Measurements from ENCODE around the gene WDR11.

WDR11 gene

DNA sequence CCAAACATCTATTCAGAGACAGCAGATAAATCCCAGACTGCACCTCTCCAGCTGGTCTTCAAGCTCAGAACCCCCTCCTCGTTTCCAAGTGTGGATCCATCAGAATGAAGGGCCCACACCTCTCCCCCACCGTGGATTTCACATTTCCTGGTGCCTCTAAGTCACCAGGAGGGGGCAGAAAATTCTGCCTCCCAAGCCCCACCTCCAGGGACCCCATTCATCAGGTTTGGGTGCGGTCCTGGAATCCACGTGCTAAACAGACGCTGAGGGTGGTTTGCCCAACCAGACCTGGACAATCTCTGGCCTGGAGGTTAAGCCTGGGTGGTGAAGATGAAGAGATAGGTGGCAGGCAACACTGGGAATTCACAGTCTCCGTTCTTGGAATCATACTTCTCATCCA is 92.4 kb downstream of the WDR11 start:
- no peak overlapping the region for H3K23ac ChIP-seq (ENCODE audit: low read length in 2 of 2)
- no peaks in the 10 kb centered on the region for H3K36me3 ChIP-seq (ENCODE audit: control insufficient read depth in 1 of 2, insufficient read depth in 2 of 2, low read depth in 1 of 2, low read length in 2 of 2)
- H3K14ac ChIP-seq (ENCODE audit: low read length in 2 of 2) = no peak overlapping the region
- no peak overlapping the region for H2BK12ac ChIP-seq (ENCODE audit: low read length in 2 of 2)
- WGBS = 89% methylated on average over 6 of the region's 6 CpGs
- H2BK5ac ChIP-seq (ENCODE audit: low read depth, low read length, poor library complexity, severe bottlenecking) = no peak overlapping the region
- H3K27me3 ChIP-seq (ENCODE audit: control insufficient read depth in 1 of 2, insufficient read depth in 1 of 2, low read length in 2 of 2) = peaks cover 0 to 15% of the 10 kb centered on the region in 2 experiments
- H2AFZ ChIP-seq (ENCODE audit: low read depth, low read length) = no peak overlapping the region
- H3K18ac ChIP-seq (ENCODE audit: low read depth in 1 of 2, low read length in 2 of 2) = no peak overlapping the region
- peak overlapping the region; percentile 75 for H3K9ac ChIP-seq (ENCODE audit: low read length)
- no peak overlapping the region for H3K4ac ChIP-seq (ENCODE audit: low read depth in 1 of 2, low read length in 2 of 2)
- no peaks in the 10 kb centered on the region for H3K79me1 ChIP-seq (replicated peaks; ENCODE audit: low read length, poor library complexity, severe bottlenecking)
- no peak overlapping the region for H2AK5ac ChIP-seq (ENCODE audit: low read length, severe bottlenecking)
- DNase-seq = no peak
- peak overlapping the region; percentile 3 for H2BK15ac ChIP-seq (ENCODE audit: low read depth, poor library complexity, severe bottlenecking)
- no peaks in the 10 kb centered on the region for H3K9me3 ChIP-seq (ENCODE audit: control insufficient read depth, low read length)
- no peak overlapping the region for H4K8ac ChIP-seq (ENCODE audit: low read length)
- no peak overlapping the region for H4K91ac ChIP-seq (ENCODE audit: low read length)
- no peak overlapping the region for H2BK120ac ChIP-seq (ENCODE audit: low read depth, low read length)
- peaks cover 3% of the 10 kb centered on the region for H3K4me1 ChIP-seq (ENCODE audit: control insufficient read depth, insufficient read depth, low read depth, low read length)
- H3K4me2 ChIP-seq (ENCODE audit: low read length, poor library complexity, severe bottlenecking) = no peak overlapping the region
- H3K4me3 ChIP-seq (ENCODE audit: insufficient read depth in 1 of 2, low read depth in 1 of 2, low read length in 2 of 2) = no peak overlapping the region
- H3K27ac ChIP-seq (ENCODE audit: low read length, poor library complexity, severe bottlenecking) = no peak overlapping the region

DNA sequence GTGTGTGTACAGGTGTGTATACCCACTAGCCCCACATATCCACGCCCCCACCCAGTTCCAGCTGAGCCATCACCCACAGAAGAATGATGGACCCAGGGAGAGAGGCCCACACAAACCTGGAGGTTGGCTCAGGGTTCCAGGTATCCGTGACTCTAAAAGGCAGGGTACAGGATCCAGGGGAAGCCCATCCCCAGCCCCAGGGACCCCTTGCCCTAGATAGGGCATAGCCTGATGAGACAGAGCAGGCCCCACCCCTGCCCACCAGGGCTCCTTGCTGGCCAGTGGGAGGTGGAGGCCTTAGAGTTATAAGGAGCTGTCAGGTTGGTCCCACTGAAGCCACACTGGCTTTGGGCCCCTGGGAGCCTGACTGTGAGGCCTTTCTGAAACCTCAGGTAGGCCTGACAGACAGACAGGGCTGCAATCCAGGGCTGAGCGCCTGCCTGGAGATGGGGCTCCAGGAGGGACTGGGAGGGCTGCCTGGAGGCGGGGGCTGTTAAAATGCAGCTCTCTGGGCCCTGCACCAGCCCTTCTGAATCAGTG is 93.5 kb downstream of the WDR11 start:
- H3K23ac ChIP-seq (ENCODE audit: low read length in 2 of 2) = no peak overlapping the region
- 92% methylated on average over 4 of the region's 4 CpGs for WGBS
- no peak overlapping the region for H3K4me3 ChIP-seq (ENCODE audit: insufficient read depth in 1 of 2, low read depth in 1 of 2, low read length in 2 of 2)
- no peak overlapping the region for H3K9ac ChIP-seq (ENCODE audit: low read length)
- H3K4me1 ChIP-seq (ENCODE audit: control insufficient read depth, insufficient read depth, low read depth, low read length) = peaks cover 9% of the 10 kb centered on the region
- DNase-seq = no peak
- no peak overlapping the region for H3K4ac ChIP-seq (ENCODE audit: low read depth in 1 of 2, low read length in 2 of 2)
- H3K4me2 ChIP-seq (ENCODE audit: low read length, poor library complexity, severe bottlenecking) = no peak overlapping the region
- H3K18ac ChIP-seq (ENCODE audit: low read depth in 1 of 2, low read length in 2 of 2) = no peak overlapping the region
- no peak overlapping the region for H2BK15ac ChIP-seq (ENCODE audit: low read depth, poor library complexity, severe bottlenecking)
- peaks cover 0 to 21% of the 10 kb centered on the region in 2 experiments for H3K27me3 ChIP-seq (ENCODE audit: control insufficient read depth in 1 of 2, insufficient read depth in 1 of 2, low read length in 2 of 2)
- H2BK12ac ChIP-seq (ENCODE audit: low read length in 2 of 2) = no peak overlapping the region
- H3K14ac ChIP-seq (ENCODE audit: low read length in 2 of 2) = no peak overlapping the region
- no peak overlapping the region for H2BK120ac ChIP-seq (ENCODE audit: low read depth, low read length)
- no peak overlapping the region for H4K8ac ChIP-seq (ENCODE audit: low read length)
- no peaks in the 10 kb centered on the region for H3K9me3 ChIP-seq (ENCODE audit: control insufficient read depth, low read length)
- H3K79me1 ChIP-seq (replicated peaks; ENCODE audit: low read length, poor library complexity, severe bottlenecking) = no peaks in the 10 kb centered on the region
- H2AFZ ChIP-seq (ENCODE audit: low read depth, low read length) = no peak overlapping the region
- H4K91ac ChIP-seq (ENCODE audit: low read length) = no peak overlapping the region
- no peak overlapping the region for H2AK5ac ChIP-seq (ENCODE audit: low read length, severe bottlenecking)
- H2BK5ac ChIP-seq (ENCODE audit: low read depth, low read length, poor library complexity, severe bottlenecking) = no peak overlapping the region
- no peaks in the 10 kb centered on the region for H3K36me3 ChIP-seq (ENCODE audit: control insufficient read depth in 1 of 2, insufficient read depth in 2 of 2, low read depth in 1 of 2, low read length in 2 of 2)
- no peak overlapping the region for H3K27ac ChIP-seq (ENCODE audit: low read length, poor library complexity, severe bottlenecking)

DNA sequence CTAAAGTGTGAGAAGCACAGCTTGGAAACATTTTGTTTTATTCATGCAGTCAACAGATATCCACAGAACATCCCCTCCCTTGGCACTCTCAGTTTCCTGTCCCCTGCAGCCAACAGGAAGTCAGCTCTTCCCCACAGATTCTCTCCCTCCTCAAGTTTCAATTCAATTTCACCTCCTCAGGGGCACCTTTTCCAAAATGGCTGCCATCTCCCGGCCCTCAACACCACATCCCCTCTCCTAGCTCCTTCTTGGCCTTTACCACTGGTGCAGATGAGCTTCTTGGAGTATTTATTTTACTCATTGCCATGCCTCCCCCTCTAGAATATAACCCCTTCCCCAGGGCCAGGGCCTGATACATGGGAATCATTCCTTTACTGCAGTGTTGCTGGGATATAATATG is 94.0 kb downstream of the WDR11 start:
- H3K27ac ChIP-seq (ENCODE audit: low read length, poor library complexity, severe bottlenecking) = no peak overlapping the region
- no peak overlapping the region for H2AK5ac ChIP-seq (ENCODE audit: low read length, severe bottlenecking)
- no peak overlapping the region for H2BK12ac ChIP-seq (ENCODE audit: low read length in 2 of 2)
- peaks cover 0 to 25% of the 10 kb centered on the region in 2 experiments for H3K27me3 ChIP-seq (ENCODE audit: control insufficient read depth in 1 of 2, insufficient read depth in 1 of 2, low read length in 2 of 2)
- WGBS = 91% methylated on average over 1 of the region's 1 CpG
- DNase-seq = no peak
- no peak overlapping the region for H3K23ac ChIP-seq (ENCODE audit: low read length in 2 of 2)
- H3K36me3 ChIP-seq (ENCODE audit: control insufficient read depth in 1 of 2, insufficient read depth in 2 of 2, low read depth in 1 of 2, low read length in 2 of 2) = no peaks in the 10 kb centered on the region
- H2BK5ac ChIP-seq (ENCODE audit: low read depth, low read length, poor library complexity, severe bottlenecking) = no peak overlapping the region
- no peak overlapping the region for H4K8ac ChIP-seq (ENCODE audit: low read length)
- H3K9ac ChIP-seq (ENCODE audit: low read length) = no peak overlapping the region
- no peak overlapping the region for H2AFZ ChIP-seq (ENCODE audit: low read depth, low read length)
- no peak overlapping the region for H4K91ac ChIP-seq (ENCODE audit: low read length)
- H2BK120ac ChIP-seq (ENCODE audit: low read depth, low read length) = no peak overlapping the region
- H3K79me1 ChIP-seq (replicated peaks; ENCODE audit: low read length, poor library complexity, severe bottlenecking) = no peaks in the 10 kb centered on the region
- no peak overlapping the region for H3K18ac ChIP-seq (ENCODE audit: low read depth in 1 of 2, low read length in 2 of 2)
- H2BK15ac ChIP-seq (ENCODE audit: low read depth, poor library complexity, severe bottlenecking) = no peak overlapping the region
- peaks cover 14% of the 10 kb centered on the region for H3K4me1 ChIP-seq (ENCODE audit: control insufficient read depth, insufficient read depth, low read depth, low read length)
- H3K4me3 ChIP-seq (ENCODE audit: insufficient read depth in 1 of 2, low read depth in 1 of 2, low read length in 2 of 2) = no peak overlapping the region
- no peaks in the 10 kb centered on the region for H3K9me3 ChIP-seq (ENCODE audit: control insufficient read depth, low read length)
- no peak overlapping the region for H3K4me2 ChIP-seq (ENCODE audit: low read length, poor library complexity, severe bottlenecking)
- H3K14ac ChIP-seq (ENCODE audit: low read length in 2 of 2) = no peak overlapping the region
- H3K4ac ChIP-seq (ENCODE audit: low read depth in 1 of 2, low read length in 2 of 2) = no peak overlapping the region

DNA sequence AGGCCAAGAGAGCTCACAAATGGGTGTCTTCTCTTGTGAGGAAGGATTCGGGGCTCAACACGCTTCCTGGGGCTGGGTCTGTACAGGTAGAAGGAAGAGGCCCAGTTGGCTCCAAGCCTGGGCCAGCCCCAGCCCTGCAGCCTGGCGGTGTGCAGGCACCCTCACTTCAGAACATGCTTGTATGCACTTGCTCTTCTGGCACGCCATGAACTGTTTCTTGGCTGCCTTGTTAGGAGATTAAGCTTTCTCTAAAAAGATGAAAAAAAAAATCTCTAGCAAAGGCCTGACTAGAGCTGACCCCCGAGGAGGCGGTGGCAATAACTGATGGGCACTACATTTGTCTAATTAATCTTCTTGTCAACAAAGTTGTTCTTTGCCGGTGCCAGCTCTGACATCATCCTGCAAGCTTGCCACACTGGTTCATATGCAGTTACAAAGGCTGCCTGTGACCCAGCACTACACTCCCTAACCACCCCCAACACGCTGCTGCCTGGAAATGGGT is 94.7 kb downstream of the WDR11 start:
- no peak overlapping the region for H2BK120ac ChIP-seq (ENCODE audit: low read depth, low read length)
- no peak overlapping the region for H3K14ac ChIP-seq (ENCODE audit: low read length in 2 of 2)
- H3K27ac ChIP-seq (ENCODE audit: low read length, poor library complexity, severe bottlenecking) = no peak overlapping the region
- DNase-seq = no peak
- H2BK12ac ChIP-seq (ENCODE audit: low read length in 2 of 2) = no peak overlapping the region
- peaks cover 14% of the 10 kb centered on the region for H3K4me1 ChIP-seq (ENCODE audit: control insufficient read depth, insufficient read depth, low read depth, low read length)
- H3K18ac ChIP-seq (ENCODE audit: low read depth in 1 of 2, low read length in 2 of 2) = no peak overlapping the region
- no peaks in the 10 kb centered on the region for H3K9me3 ChIP-seq (ENCODE audit: control insufficient read depth, low read length)
- H2BK5ac ChIP-seq (ENCODE audit: low read depth, low read length, poor library complexity, severe bottlenecking) = no peak overlapping the region
- H3K4ac ChIP-seq (ENCODE audit: low read depth in 1 of 2, low read length in 2 of 2) = no peak overlapping the region
- no peak overlapping the region for H2BK15ac ChIP-seq (ENCODE audit: low read depth, poor library complexity, severe bottlenecking)
- H3K23ac ChIP-seq (ENCODE audit: low read length in 2 of 2) = no peak overlapping the region
- 89% methylated on average over 8 of the region's 8 CpGs for WGBS
- no peak overlapping the region for H2AFZ ChIP-seq (ENCODE audit: low read depth, low read length)
- no peak overlapping the region for H3K9ac ChIP-seq (ENCODE audit: low read length)
- no peaks in the 10 kb centered on the region for H3K36me3 ChIP-seq (ENCODE audit: control insufficient read depth in 1 of 2, insufficient read depth in 2 of 2, low read depth in 1 of 2, low read length in 2 of 2)
- H4K8ac ChIP-seq (ENCODE audit: low read length) = no peak overlapping the region
- no peak overlapping the region for H3K4me3 ChIP-seq (ENCODE audit: insufficient read depth in 1 of 2, low read depth in 1 of 2, low read length in 2 of 2)
- no peak overlapping the region for H4K91ac ChIP-seq (ENCODE audit: low read length)
- H3K27me3 ChIP-seq (ENCODE audit: control insufficient read depth in 1 of 2, insufficient read depth in 1 of 2, low read length in 2 of 2) = peaks cover 0 to 25% of the 10 kb centered on the region in 2 experiments
- no peak overlapping the region for H3K4me2 ChIP-seq (ENCODE audit: low read length, poor library complexity, severe bottlenecking)
- no peak overlapping the region for H2AK5ac ChIP-seq (ENCODE audit: low read length, severe bottlenecking)
- H3K79me1 ChIP-seq (replicated peaks; ENCODE audit: low read length, poor library complexity, severe bottlenecking) = no peaks in the 10 kb centered on the region

Data from mesenchymal stem cell (in vitro differentiated cells and primary cell).